Erythroblast (primary cell): ENCODE data around the gene GSN.

Source experiments
- GATA1 ChIP-seq: IDR thresholded peaks from 2 replicates; pipeline ENCODE4 v1.6.1; 2011; ENCODE audit warnings: low read depth, mild to moderate bottlenecking, control low read depth, low read length, moderate library complexity
- POLR2A ChIP-seq: IDR thresholded peaks from 2 replicates; pipeline ENCODE4 v1.6.1; 2011; ENCODE audit warnings: mild to moderate bottlenecking, low read length

- TF ChIP-seq POLR2A (no peak), GATA1 (no peak)
Observed at GRCh38 chr9:121282277-121283079, 14.5 kb downstream of the GSN start.
